Measurements from ENCODE around the gene DDN.

DDN gene

GRCh38 chr12:48999371-49000131 is at the start of gene DDN:
TSS of gene DDN (minus strand) at chr12:48999375. CDS start at chr12:48999287, 88 bp downstream.
- DNase-seq: no peak

- DNase-seq: no peak
Measured at GRCh38 chr12:49048953-49049352, 49.8 kb upstream of the DDN start.

GRCh38 chr12:49046129-49046895 is 47.1 kb upstream of the DDN start:
- DNase-seq: no peak

GRCh38 chr12:49044660-49045059 is 45.5 kb upstream of the DDN start:
- DNase-seq: no peak

- no peak for DNase-seq
Measured at GRCh38 chr12:49043856-49044258, 44.7 kb upstream of the DDN start.

GRCh38 chr12:49043241-49043640 is 44.1 kb upstream of the DDN start:
- no peak for DNase-seq

GRCh38 chr12:49041881-49042484 is 42.8 kb upstream of the DDN start:
- no peak for DNase-seq

- no peak for DNase-seq
Measured at GRCh38 chr12:49041036-49041880, 42.1 kb upstream of the DDN start.

- no peak for DNase-seq
Measured at GRCh38 chr12:49040364-49040855, 41.2 kb upstream of the DDN start.

GRCh38 chr12:49039421-49040363 is 40.5 kb upstream of the DDN start:
- DNase-seq: no peak

- no peak for DNase-seq
Measured at GRCh38 chr12:49038291-49038955, 39.2 kb upstream of the DDN start.

- no peak for DNase-seq
Measured at GRCh38 chr12:49037947-49038237, 38.7 kb upstream of the DDN start.

- DNase-seq: no peak
Measured at GRCh38 chr12:49037111-49037946, 38.2 kb upstream of the DDN start.

GRCh38 chr12:49036029-49036428 is 36.9 kb upstream of the DDN start:
- DNase-seq: no peak

GRCh38 chr12:49034286-49034622 is 35.1 kb upstream of the DDN start:
- no peak for DNase-seq

GRCh38 chr12:49033611-49034285 is 34.6 kb upstream of the DDN start:
- DNase-seq: no peak

- DNase-seq: no peak
Measured at GRCh38 chr12:49032679-49033447, 33.7 kb upstream of the DDN start.

GRCh38 chr12:49032276-49032675 is 33.1 kb upstream of the DDN start:
- no peak for DNase-seq

GRCh38 chr12:49031573-49032161 is 32.5 kb upstream of the DDN start:
- no peak for DNase-seq
